ENCODE measurements around the gene SPARC.

SPARC gene

DNA sequence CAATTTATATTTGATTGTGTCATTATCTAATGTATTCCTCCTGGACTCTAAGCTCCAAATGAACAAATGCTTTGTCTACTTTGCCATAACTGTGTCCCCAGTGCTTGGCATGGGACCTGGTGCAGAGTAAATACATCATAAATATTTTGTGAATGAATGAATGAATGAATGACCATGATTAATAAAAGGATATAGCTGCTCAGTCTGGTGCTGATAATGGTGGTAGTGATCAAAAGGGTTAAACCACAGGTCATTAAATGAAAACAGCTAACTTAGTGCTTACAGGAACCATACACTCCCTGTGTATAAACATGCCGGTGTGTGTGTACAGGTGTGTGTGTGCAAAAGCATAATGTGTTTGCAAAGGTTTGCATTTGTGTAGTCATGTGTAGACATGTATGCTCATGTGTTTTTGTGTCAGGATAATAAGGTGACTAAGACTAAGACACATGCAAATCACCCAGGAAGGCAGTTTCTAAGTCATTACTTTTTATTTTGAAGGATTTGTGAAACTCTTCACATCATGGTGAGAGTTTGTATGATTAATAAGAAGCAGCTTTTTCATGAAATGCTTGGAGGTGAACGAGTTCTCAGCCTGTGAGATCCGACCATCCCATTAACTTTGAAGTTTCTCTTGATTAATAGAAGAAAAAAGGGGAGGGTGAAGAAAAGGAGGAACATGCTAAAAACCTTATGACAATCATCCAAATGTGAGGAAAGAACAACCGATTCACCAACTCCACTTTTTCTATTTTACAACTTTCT lies 24.6 kb downstream of the SPARC start:
- Histone ChIP-seq H4K5ac (ENCODE audit: low read length) (no peak overlapping the region), H3K4me1 (ENCODE audit: control insufficient read depth, low read depth, low read length) (peaks cover 2% of the 10 kb centered on the region), H3K4me2 (ENCODE audit: low read length) (no peak overlapping the region), H2AK5ac (ENCODE audit: low read length) (no peak overlapping the region), H3K79me1 (ENCODE audit: low read length) (no peaks in the 10 kb centered on the region), H4K8ac (ENCODE audit: low read depth, low read length) (no peak overlapping the region), H3K56ac (ENCODE audit: low read length) (no peak overlapping the region), H3K27ac (ENCODE audit: low read depth, low read length) (no peak overlapping the region), H3K27me3 (ENCODE audit: insufficient read depth, low read length, poor library complexity) (no peaks in the 10 kb centered on the region), H3K4me3 (ENCODE audit: low read length) (no peak overlapping the region), H2BK15ac (replicated peaks; ENCODE audit: low read depth) (no peak overlapping the region), H3K23ac (ENCODE audit: low read length) (no peak overlapping the region), H3K79me2 (ENCODE audit: control insufficient read depth, insufficient read depth, low read length) (no peaks in the 10 kb centered on the region), H2BK120ac (ENCODE audit: low read depth, low read length) (no peak overlapping the region), H3K18ac (ENCODE audit: low read length) (no peak overlapping the region), H3K36me3 (ENCODE audit: control insufficient read depth, insufficient read depth, low read length) (peaks cover 32% of the 10 kb centered on the region), H3K9ac (ENCODE audit: low read length) (no peak overlapping the region), H3K4ac (ENCODE audit: low read depth, low read length) (no peak overlapping the region), H2BK5ac (ENCODE audit: low read length) (no peak overlapping the region)
- DNase-seq: no peak
- no CpG with 5 or more reads among the region's 4 CpGs for WGBS (ENCODE audit: extremely low coverage, insufficient coverage, low lambda C conversion rate)

DNA sequence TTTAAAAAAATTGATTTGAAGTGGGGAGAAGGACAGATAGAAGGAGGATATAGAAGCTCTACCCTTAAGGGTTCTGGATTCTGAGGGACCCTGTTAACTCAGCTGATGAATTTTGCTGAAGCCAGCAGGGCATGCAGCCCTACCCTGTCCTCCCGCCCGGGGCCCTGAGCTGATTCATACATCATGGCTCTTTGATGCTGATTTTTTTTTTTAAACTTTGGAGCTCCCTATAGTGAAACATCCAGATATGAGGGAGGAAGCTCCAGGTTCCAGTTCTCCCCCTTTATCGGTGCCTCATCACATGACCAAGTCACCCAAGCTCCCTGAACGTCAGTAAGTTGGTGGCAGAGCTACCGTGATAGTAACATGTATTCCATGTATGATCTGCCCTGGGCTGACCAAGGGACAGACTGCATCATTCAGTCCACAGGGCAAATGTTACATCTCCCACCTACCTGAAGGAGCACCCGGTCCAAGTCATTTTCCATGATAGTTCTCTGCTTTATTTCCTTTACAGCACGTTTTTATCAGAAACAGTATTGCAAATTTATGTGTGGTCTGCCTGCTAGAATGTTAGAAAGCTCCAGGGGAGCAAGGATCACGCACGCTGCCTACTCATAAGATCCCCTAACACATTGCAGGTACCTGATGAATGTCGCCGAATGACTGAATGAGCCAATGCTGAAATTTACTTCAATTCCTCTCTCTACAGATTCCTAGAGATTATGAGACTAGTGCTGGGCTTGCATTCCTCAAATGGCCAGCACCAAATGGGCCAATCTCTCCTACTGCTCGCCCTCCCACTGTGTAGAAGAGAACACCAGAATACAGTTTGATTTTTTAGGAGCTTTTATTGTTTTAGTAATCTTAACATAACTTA lies 25.9 kb downstream of the SPARC start:
- no peak overlapping the region for H3K9ac ChIP-seq (ENCODE audit: low read length)
- no peaks in the 10 kb centered on the region for H3K79me2 ChIP-seq (ENCODE audit: control insufficient read depth, insufficient read depth, low read length)
- H3K18ac ChIP-seq (ENCODE audit: low read length): no peak overlapping the region
- peak overlapping the region; percentile 6 for H3K56ac ChIP-seq (ENCODE audit: low read length)
- no peak overlapping the region for H4K8ac ChIP-seq (ENCODE audit: low read depth, low read length)
- no peak overlapping the region for H2BK120ac ChIP-seq (ENCODE audit: low read depth, low read length)
- H3K36me3 ChIP-seq (ENCODE audit: control insufficient read depth, insufficient read depth, low read length): peaks cover 25% of the 10 kb centered on the region
- no peak overlapping the region for H3K4me3 ChIP-seq (ENCODE audit: low read length)
- no peaks in the 10 kb centered on the region for H3K79me1 ChIP-seq (ENCODE audit: low read length)
- no peak overlapping the region for H3K4ac ChIP-seq (ENCODE audit: low read depth, low read length)
- no peak overlapping the region for H2AK5ac ChIP-seq (ENCODE audit: low read length)
- WGBS (ENCODE audit: extremely low coverage, insufficient coverage, low lambda C conversion rate): no CpG with 5 or more reads among the region's 12 CpGs
- H3K27me3 ChIP-seq (ENCODE audit: insufficient read depth, low read length, poor library complexity): no peaks in the 10 kb centered on the region
- no peak overlapping the region for H4K5ac ChIP-seq (ENCODE audit: low read length)
- H3K27ac ChIP-seq (ENCODE audit: low read depth, low read length): no peak overlapping the region
- no peak overlapping the region for H3K23ac ChIP-seq (ENCODE audit: low read length)
- H3K4me1 ChIP-seq (ENCODE audit: control insufficient read depth, low read depth, low read length): peaks cover 2% of the 10 kb centered on the region
- no peak overlapping the region for H2BK15ac ChIP-seq (replicated peaks; ENCODE audit: low read depth)
- H2BK5ac ChIP-seq (ENCODE audit: low read length): no peak overlapping the region
- peak; percentile 65 for DNase-seq
- H3K4me2 ChIP-seq (ENCODE audit: low read length): no peak overlapping the region

DNA sequence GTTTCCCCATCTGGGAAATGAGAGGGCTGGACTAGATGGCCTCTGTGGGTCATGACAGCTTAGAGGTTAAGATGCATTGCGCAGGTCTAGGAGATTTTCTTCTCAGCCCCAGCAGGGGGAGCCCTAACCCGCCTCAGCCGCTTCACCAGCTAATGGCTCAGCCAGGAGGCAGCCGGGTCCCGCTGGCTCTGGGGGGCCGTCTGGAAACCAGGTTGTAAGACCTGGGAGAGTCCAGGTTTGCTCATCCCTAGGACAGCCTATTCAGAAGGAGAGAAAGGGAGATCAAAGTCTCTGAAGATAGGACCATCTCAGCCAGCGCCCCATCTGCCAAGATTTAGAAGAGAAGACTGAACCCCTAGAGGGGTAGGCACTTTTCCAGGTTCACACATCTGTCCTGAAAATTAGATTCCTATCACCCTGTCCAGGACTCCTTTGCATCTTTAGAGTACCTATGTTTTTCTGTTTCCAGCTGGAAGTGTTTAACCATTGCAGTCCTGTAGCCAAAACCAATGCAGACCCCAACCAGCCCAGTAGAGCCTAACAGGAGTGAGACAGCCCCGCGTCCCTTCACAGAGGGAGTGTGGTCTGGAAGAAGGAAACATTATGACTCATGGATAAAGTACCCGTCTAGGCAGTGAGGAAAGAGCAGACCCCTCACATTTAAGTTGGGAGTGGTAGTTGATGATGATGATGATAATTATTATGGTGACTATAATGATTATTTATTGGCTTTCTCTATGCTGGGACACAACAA lies 27.5 kb downstream of the SPARC start:
- Histone ChIP-seq H3K4ac (ENCODE audit: low read depth, low read length) (no peak overlapping the region), H3K4me2 (ENCODE audit: low read length) (no peak overlapping the region), H3K18ac (ENCODE audit: low read length) (no peak overlapping the region), H3K36me3 (ENCODE audit: control insufficient read depth, insufficient read depth, low read length) (peaks cover 13% of the 10 kb centered on the region), H3K27ac (ENCODE audit: low read depth, low read length) (no peak overlapping the region), H4K5ac (ENCODE audit: low read length) (no peak overlapping the region), H3K9ac (ENCODE audit: low read length) (no peak overlapping the region), H2BK15ac (replicated peaks; ENCODE audit: low read depth) (no peak overlapping the region), H3K79me1 (ENCODE audit: low read length) (no peaks in the 10 kb centered on the region), H3K4me3 (ENCODE audit: low read length) (no peak overlapping the region), H2BK120ac (ENCODE audit: low read depth, low read length) (no peak overlapping the region), H3K27me3 (ENCODE audit: insufficient read depth, low read length, poor library complexity) (no peaks in the 10 kb centered on the region), H3K23ac (ENCODE audit: low read length) (no peak overlapping the region), H3K79me2 (ENCODE audit: control insufficient read depth, insufficient read depth, low read length) (no peaks in the 10 kb centered on the region), H2AK5ac (ENCODE audit: low read length) (no peak overlapping the region), H2BK5ac (ENCODE audit: low read length) (peak overlapping the region; percentile 56), H4K8ac (ENCODE audit: low read depth, low read length) (no peak overlapping the region), H3K56ac (ENCODE audit: low read length) (peak overlapping the region; percentile 29), H3K4me1 (ENCODE audit: control insufficient read depth, low read depth, low read length) (peaks cover 2% of the 10 kb centered on the region)
- no CpG with 5 or more reads among the region's 10 CpGs for WGBS (ENCODE audit: extremely low coverage, insufficient coverage, low lambda C conversion rate)
- DNase-seq: peak; percentile 91

- Histone ChIP-seq H2AK5ac (ENCODE audit: low read length) (no peak overlapping the region), H2BK15ac (replicated peaks; ENCODE audit: low read depth) (no peak overlapping the region), H3K27ac (ENCODE audit: low read depth, low read length) (no peak overlapping the region), H4K8ac (ENCODE audit: low read depth, low read length) (no peak overlapping the region), H3K4me1 (ENCODE audit: control insufficient read depth, low read depth, low read length) (peaks cover 2% of the 10 kb centered on the region), H3K56ac (ENCODE audit: low read length) (no peak overlapping the region), H3K4ac (ENCODE audit: low read depth, low read length) (no peak overlapping the region), H2BK120ac (ENCODE audit: low read depth, low read length) (no peak overlapping the region), H3K36me3 (ENCODE audit: control insufficient read depth, insufficient read depth, low read length) (no peaks in the 10 kb centered on the region), H3K4me2 (ENCODE audit: low read length) (no peak overlapping the region), H3K27me3 (ENCODE audit: insufficient read depth, low read length, poor library complexity) (no peaks in the 10 kb centered on the region), H3K23ac (ENCODE audit: low read length) (no peak overlapping the region), H4K5ac (ENCODE audit: low read length) (no peak overlapping the region), H3K9ac (ENCODE audit: low read length) (no peak overlapping the region), H3K18ac (ENCODE audit: low read length) (no peak overlapping the region), H3K79me2 (ENCODE audit: control insufficient read depth, insufficient read depth, low read length) (no peaks in the 10 kb centered on the region), H2BK5ac (ENCODE audit: low read length) (no peak overlapping the region), H3K4me3 (ENCODE audit: low read length) (no peak overlapping the region), H3K79me1 (ENCODE audit: low read length) (no peaks in the 10 kb centered on the region)
- WGBS (ENCODE audit: extremely low coverage, insufficient coverage, low lambda C conversion rate): no CpG with 5 or more reads among the region's 1 CpG
- DNase-seq: no peak
Measured at GRCh38 chr5:151657114-151657513, 29.6 kb downstream of the SPARC start.

DNA sequence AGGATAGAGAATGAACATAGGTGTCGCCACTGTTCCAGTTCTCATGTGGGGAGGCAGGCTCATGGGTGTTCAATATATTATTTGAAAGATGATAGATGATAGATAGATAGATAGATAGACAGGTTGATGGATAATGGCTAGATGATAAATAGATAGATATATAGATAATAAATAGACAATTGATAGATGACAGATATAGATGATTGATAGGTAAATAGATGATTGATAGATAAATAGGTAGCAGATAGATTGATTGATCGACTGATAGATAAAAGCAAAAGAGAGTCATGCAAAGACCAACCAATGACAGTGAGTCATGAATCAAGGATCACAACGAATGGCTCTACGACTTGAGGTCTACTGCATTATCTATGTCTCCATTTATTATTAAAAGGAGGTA lies 30.4 kb downstream of the SPARC start:
- no peak overlapping the region for H2BK120ac ChIP-seq (ENCODE audit: low read depth, low read length)
- H3K4me2 ChIP-seq (ENCODE audit: low read length): no peak overlapping the region
- H3K56ac ChIP-seq (ENCODE audit: low read length): no peak overlapping the region
- H4K5ac ChIP-seq (ENCODE audit: low read length): no peak overlapping the region
- H3K9ac ChIP-seq (ENCODE audit: low read length): no peak overlapping the region
- DNase-seq: no peak
- H3K27me3 ChIP-seq (ENCODE audit: insufficient read depth, low read length, poor library complexity): no peaks in the 10 kb centered on the region
- no peak overlapping the region for H4K8ac ChIP-seq (ENCODE audit: low read depth, low read length)
- H3K79me2 ChIP-seq (ENCODE audit: control insufficient read depth, insufficient read depth, low read length): no peaks in the 10 kb centered on the region
- no peak overlapping the region for H3K18ac ChIP-seq (ENCODE audit: low read length)
- 100% methylated on average over 1 of the region's 4 CpGs for WGBS (ENCODE audit: extremely low coverage, insufficient coverage, low lambda C conversion rate)
- H3K4ac ChIP-seq (ENCODE audit: low read depth, low read length): no peak overlapping the region
- H2BK5ac ChIP-seq (ENCODE audit: low read length): no peak overlapping the region
- H3K36me3 ChIP-seq (ENCODE audit: control insufficient read depth, insufficient read depth, low read length): no peaks in the 10 kb centered on the region
- no peak overlapping the region for H3K23ac ChIP-seq (ENCODE audit: low read length)
- no peak overlapping the region for H3K27ac ChIP-seq (ENCODE audit: low read depth, low read length)
- no peaks in the 10 kb centered on the region for H3K79me1 ChIP-seq (ENCODE audit: low read length)
- H2BK15ac ChIP-seq (replicated peaks; ENCODE audit: low read depth): no peak overlapping the region
- peaks cover 2% of the 10 kb centered on the region for H3K4me1 ChIP-seq (ENCODE audit: control insufficient read depth, low read depth, low read length)
- H2AK5ac ChIP-seq (ENCODE audit: low read length): no peak overlapping the region
- no peak overlapping the region for H3K4me3 ChIP-seq (ENCODE audit: low read length)
